ENCODE measurements around the gene MPPE1.

MPPE1 gene

GRCh38 chr18:11884396-11885030 lies 23.6 kb downstream of the MPPE1 start:
- DNase-seq (ENCODE audit: low spot score) = no peak

- DNase-seq (ENCODE audit: low spot score) = no peak
Observed at GRCh38 chr18:11883153-11883552, 25.0 kb downstream of the MPPE1 start.

GRCh38 chr18:11882636-11883035 lies 25.5 kb downstream of the MPPE1 start:
- DNase-seq (ENCODE audit: low spot score) = no peak

- no peak for DNase-seq (ENCODE audit: low spot score)
Observed at GRCh38 chr18:11880586-11881304, 27.4 kb downstream of the MPPE1 start.

GRCh38 chr18:11877497-11878135 lies 30.5 kb downstream of the MPPE1 start:
- DNase-seq (ENCODE audit: low spot score) = no peak

GRCh38 chr18:11874676-11875075 lies 33.4 kb downstream of the MPPE1 start:
- no peak for DNase-seq (ENCODE audit: low spot score)

- no peak for DNase-seq (ENCODE audit: low spot score)
Observed at GRCh38 chr18:11873670-11874340, 34.3 kb downstream of the MPPE1 start.

- peak; percentile 35 for DNase-seq (ENCODE audit: low spot score)
Observed at GRCh38 chr18:11872479-11873136, 35.5 kb downstream of the MPPE1 start.

- DNase-seq (ENCODE audit: low spot score) = no peak
Observed at GRCh38 chr18:11871501-11871900, 36.6 kb downstream of the MPPE1 start.

GRCh38 chr18:11868230-11868629 lies 39.9 kb downstream of the MPPE1 start:
- DNase-seq (ENCODE audit: low spot score) = no peak

GRCh38 chr18:11866764-11867163 lies 41.4 kb downstream of the MPPE1 start:
- no peak for DNase-seq (ENCODE audit: low spot score)

GRCh38 chr18:11866329-11866728 lies 41.8 kb downstream of the MPPE1 start:
- DNase-seq (ENCODE audit: low spot score) = no peak

GRCh38 chr18:11865071-11865470 lies 43.0 kb downstream of the MPPE1 start:
- DNase-seq (ENCODE audit: low spot score) = no peak

- DNase-seq (ENCODE audit: low spot score) = no peak
Observed at GRCh38 chr18:11864471-11864870, 43.6 kb downstream of the MPPE1 start.

- DNase-seq (ENCODE audit: low spot score) = no peak
Observed at GRCh38 chr18:11862468-11863137, 45.5 kb downstream of the MPPE1 start.

GRCh38 chr18:11861583-11862288 lies 46.4 kb downstream of the MPPE1 start:
- no peak for DNase-seq (ENCODE audit: low spot score)

GRCh38 chr18:11860594-11861450 lies 47.3 kb downstream of the MPPE1 start:
- no peak for DNase-seq (ENCODE audit: low spot score)

- DNase-seq (ENCODE audit: low spot score) = no peak
Observed at GRCh38 chr18:11859903-11860407, 48.2 kb downstream of the MPPE1 start.

GRCh38 chr18:11859282-11859830 lies 48.8 kb downstream of the MPPE1 start:
- no peak for DNase-seq (ENCODE audit: low spot score)
